Upper lobe of right lung (tissue), 1 donor: ENCODE results near the gene KCNH8. TPM values are rescaled to one million over a fixed set of nuclear protein-coding genes. Genes with fewer than 3 reads are reported as not detected.

ENCODE experiments used
- ATAC-seq: fragments of 200-7000 bp; cut with Tn5 transposase; one replicate; pipeline ENCODE4 v1.9.1; 2020; ENCODE audit warnings: mild to moderate bottlenecking, moderate library complexity
- DNase-seq: peaks from one replicate; pipeline ENCODE4 v3.0.0-alpha.2; 2020
- H3K27ac ChIP-seq: fragments of 200-600 bp; one replicate; pipeline ENCODE4 v1.8.0; 2022
- H3K27me3 ChIP-seq: fragments of 200-600 bp; one replicate; pipeline ENCODE4 v1.8.0; 2022; ENCODE audit warnings: mild to moderate bottlenecking
- H3K36me3 ChIP-seq: fragments of 200-600 bp; one replicate; pipeline ENCODE4 v1.8.0; 2022
- H3K4me1 ChIP-seq: fragments of 200-600 bp; one replicate; pipeline ENCODE4 v1.8.0; 2022
- H3K4me3 ChIP-seq: fragments of 200-600 bp; one replicate; pipeline ENCODE4 v1.8.0; 2022; ENCODE audit warnings: mild to moderate bottlenecking
- H3K9me3 ChIP-seq: fragments of 200-600 bp; one replicate; pipeline ENCODE4 v1.8.0; 2022
- CTCF ChIP-seq: fragments of 200-600 bp; IDR thresholded peaks from one replicate; pipeline ENCODE4 v1.8.0; 2022; ENCODE audit warnings: antibody characterized with exemption
- intact Hi-C: fragments of 100-400 bp; cut with DNase I; formaldehyde crosslinking; loops from one replicate; pipeline ENCODE4 v1.11.0; 2022
- total RNA-seq: library from RNA; stranded (reverse); fragmentation: NEBNext Ultra II Directional; extraction: Animal tissue kit (Norgen Biotek cat#: 25700); gene quantifications from one replicate; pipeline ENCODE4 v1.2.1, GENCODE V29; 2021
- donor health status: DM: no; HTN: yes; CAD: no; lungs with severe emphysema.

The KCNH8 gene
- total RNA-seq, 1 donor from 2014 or later = 0.41 TPM

DNA sequence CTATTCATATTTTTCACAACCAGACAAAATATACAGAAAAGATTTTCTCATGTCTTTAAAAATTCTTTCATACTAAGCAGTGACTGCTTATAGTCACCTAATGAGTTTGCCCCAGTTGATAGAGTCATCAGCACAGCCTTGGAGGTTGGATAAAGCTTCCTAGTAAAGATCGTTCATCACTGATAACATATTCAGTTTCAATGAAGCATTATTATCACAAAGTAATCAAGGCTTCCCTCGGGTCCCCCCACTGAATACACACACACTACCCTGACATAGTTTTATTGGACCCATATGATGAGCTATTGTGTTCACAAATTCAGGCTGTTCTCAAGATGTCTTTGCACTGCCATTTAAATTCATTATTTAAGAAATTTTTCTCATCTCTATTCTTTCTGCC, 297.8 kb downstream of the KCNH8 start:
- intact Hi-C loops = no loop called here
- Histone ChIP-seq H3K27ac (no peak overlapping the region), H3K27me3 (no peaks in the 10 kb centered on the region), H3K4me1 (no peaks in the 10 kb centered on the region), H3K36me3 (no peaks in the 10 kb centered on the region), H3K4me3 (no peak overlapping the region), H3K9me3 (no peaks in the 10 kb centered on the region)
- no peak for TF ChIP-seq CTCF
- no peak for DNase-seq
- no peak for ATAC-seq

DNA sequence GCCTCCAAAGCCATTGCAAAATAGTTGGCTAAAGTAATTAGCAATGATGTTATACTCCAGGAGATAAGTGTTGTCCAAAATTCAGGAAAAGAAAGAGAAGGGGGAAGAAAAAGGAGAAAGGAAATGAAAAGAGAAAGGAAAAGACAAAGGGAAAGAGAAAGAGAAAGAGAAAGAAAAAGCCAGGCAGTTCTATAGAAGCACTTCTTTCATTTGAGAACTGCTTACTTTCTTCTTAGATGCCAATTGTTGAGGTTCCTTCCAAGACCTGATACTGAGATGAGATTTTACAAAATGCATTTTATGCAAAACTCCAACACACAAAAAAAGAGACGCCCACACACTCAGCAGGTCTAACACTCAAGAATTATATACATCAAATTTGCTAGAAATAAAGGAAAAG, 298.4 kb downstream of the KCNH8 start:
- H3K9me3 ChIP-seq = no peaks in the 10 kb centered on the region
- no peak for DNase-seq
- H3K27me3 ChIP-seq = no peaks in the 10 kb centered on the region
- H3K4me3 ChIP-seq = no peak overlapping the region
- TF ChIP-seq CTCF = no peak
- H3K27ac ChIP-seq = no peak overlapping the region
- intact Hi-C loops = no loop called here
- no peak for ATAC-seq
- H3K4me1 ChIP-seq = no peaks in the 10 kb centered on the region
- H3K36me3 ChIP-seq = no peaks in the 10 kb centered on the region

DNA sequence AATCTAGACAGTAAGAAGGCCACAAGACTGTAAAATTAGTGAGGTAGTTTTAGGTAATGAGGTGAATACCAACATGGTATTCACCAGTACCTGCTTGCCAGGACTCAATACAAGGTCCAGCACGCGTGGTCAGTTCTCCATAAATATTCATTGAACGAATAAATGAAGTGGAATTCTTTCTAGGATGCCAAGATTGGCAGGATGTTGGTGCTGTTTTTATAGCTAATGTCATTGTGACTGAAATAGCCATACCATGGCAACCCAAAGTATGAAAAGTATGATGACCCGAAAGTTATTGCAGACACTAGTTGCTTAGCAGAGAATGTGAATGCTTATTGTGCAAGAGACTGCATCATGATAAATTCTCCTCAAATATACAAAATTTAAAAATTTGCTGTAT, 307.2 kb downstream of the KCNH8 start:
- Histone ChIP-seq H3K9me3 (no peaks in the 10 kb centered on the region), H3K27ac (no peak overlapping the region), H3K4me1 (no peaks in the 10 kb centered on the region), H3K36me3 (no peaks in the 10 kb centered on the region), H3K27me3 (no peaks in the 10 kb centered on the region), H3K4me3 (no peak overlapping the region)
- no peak for TF ChIP-seq CTCF
- intact Hi-C loops = no loop called here
- ATAC-seq = no peak
- DNase-seq = no peak

DNA sequence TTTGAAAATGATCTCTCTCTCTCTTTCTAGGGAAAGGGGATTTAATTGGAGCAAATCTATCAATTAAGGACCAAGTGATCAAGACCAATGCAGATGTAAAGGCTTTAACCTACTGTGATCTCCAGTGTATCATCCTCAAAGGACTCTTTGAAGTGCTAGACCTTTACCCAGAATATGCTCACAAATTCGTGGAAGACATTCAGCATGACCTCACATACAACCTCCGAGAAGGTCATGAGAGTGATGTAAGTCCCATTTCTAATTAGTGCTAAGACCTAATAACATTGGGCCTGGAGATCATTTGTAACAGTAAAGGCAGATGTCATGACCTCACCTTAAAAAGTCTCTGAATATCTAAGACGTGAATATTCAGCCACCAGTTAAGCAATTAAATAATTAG, 308.4 kb downstream of the KCNH8 start:
- H3K4me1 ChIP-seq = no peaks in the 10 kb centered on the region
- no peak for ATAC-seq
- no peak overlapping the region for H3K4me3 ChIP-seq
- no peak for TF ChIP-seq CTCF
- H3K27ac ChIP-seq = no peak overlapping the region
- no peaks in the 10 kb centered on the region for H3K27me3 ChIP-seq
- H3K36me3 ChIP-seq = no peaks in the 10 kb centered on the region
- DNase-seq = no peak
- intact Hi-C loops = no loop called here
- H3K9me3 ChIP-seq = no peaks in the 10 kb centered on the region

DNA sequence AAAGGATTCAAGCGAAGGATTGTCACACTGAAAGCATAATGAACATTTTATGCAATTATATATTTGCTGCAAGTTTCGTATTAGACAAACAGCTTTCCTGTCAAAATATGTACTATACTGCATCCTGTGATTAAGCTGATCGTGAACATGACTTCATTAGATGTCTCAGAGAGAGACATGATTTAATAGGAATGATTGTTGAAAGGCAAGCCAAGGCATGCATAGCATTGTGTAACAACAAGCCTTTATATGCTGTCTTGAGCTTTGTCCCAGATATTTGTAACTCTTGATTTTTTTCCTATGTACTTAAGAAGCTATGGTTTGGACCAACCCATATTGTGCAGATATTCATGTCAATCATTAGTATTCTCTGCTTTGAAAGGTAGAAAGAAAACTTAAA, 309.1 kb downstream of the KCNH8 start:
- Histone ChIP-seq H3K4me1 (no peaks in the 10 kb centered on the region), H3K4me3 (no peak overlapping the region), H3K9me3 (no peaks in the 10 kb centered on the region), H3K27ac (no peak overlapping the region), H3K36me3 (no peaks in the 10 kb centered on the region), H3K27me3 (no peaks in the 10 kb centered on the region)
- intact Hi-C loops = no loop called here
- ATAC-seq (no peak), DNase-seq (no peak)
- TF ChIP-seq CTCF = no peak

- Histone ChIP-seq H3K27me3 (no peaks in the 10 kb centered on the region), H3K4me3 (no peak overlapping the region), H3K9me3 (no peaks in the 10 kb centered on the region), H3K36me3 (no peaks in the 10 kb centered on the region), H3K4me1 (no peaks in the 10 kb centered on the region), H3K27ac (no peak overlapping the region)
- no peak for TF ChIP-seq CTCF
- no peak for DNase-seq
- intact Hi-C loops = no loop called here
- ATAC-seq = no peak
Observed at GRCh38 chr3:19467761-19468160, 319.5 kb downstream of the KCNH8 start.
